Measurements from ENCODE around the gene CSMD2. TPM values are rescaled to one million over a fixed set of nuclear protein-coding genes. Genes with fewer than 3 reads are reported as not detected.
A peak's percentile ranks its signal among the peaks of the same experiment; 100 is the strongest.

CSMD2 gene
- polyA plus RNA-seq, 1 donor from 2014 or later: not detected

DNA sequence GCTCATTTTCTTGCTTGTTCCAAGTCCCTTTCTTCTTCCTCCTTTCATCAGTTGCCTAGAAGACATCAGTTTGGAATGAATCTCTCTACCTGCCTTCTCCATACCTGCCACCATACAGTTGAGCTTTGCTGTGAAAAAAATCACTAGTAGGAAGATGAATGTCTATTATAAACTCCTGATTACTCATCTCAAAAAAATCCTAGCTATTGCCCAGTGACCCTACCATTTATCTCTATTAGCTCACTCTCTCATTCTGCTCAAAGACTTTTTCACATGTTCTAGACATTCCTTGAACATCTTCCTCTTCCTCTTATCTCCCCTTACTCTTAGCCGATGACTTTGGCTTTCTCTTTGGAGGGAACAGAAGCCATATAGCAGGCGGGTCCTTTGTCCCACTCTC lies 350.9 kb downstream of the CSMD2 start:
- Mint-ChIP-seq H3K27me3 (no peaks in the 10 kb centered on the region), H3K4me3 (no peak overlapping the region), H3K9me3 (peaks cover 2 to 4% (median 3%) of the 10 kb centered on the region in 3 donors), H3K27ac (peak overlapping the region in 1 of 3 donors; percentile 42), H3K4me1 (no peaks in the 10 kb centered on the region), H3K36me3 (no peaks in the 10 kb centered on the region)

- Mint-ChIP-seq H3K9me3 (peaks cover 8 to 27% (median 10%) of the 10 kb centered on the region in 3 donors), H3K27me3 (peaks cover 1% of the 10 kb centered on the region), H3K4me1 (no peaks in the 10 kb centered on the region), H3K27ac (no peak overlapping the region), H3K4me3 (no peak overlapping the region), H3K36me3 (no peaks in the 10 kb centered on the region)
Measured at GRCh38 chr1:33810571-33810970, 354.5 kb downstream of the CSMD2 start.

DNA sequence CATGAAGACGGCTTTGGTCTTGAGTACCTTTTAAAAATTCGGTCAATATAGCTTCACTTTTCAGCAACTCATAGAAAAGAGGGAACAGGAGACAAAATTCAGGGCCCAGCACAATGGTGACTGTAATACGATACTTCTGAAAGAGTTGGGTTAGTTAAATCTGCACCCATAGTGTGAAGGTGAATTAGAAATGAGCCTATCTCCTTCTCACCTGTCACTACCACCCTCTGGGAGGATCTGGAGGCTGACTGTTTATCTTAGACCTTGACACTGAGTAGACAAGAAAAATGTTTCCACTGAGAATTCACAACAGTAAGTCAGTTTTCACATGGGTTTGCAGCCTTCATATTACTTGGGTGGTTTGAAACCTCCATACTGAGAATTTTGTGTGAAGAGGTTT lies 359.0 kb downstream of the CSMD2 start:
- H3K27ac Mint-ChIP-seq: no peak overlapping the region
- no peak overlapping the region for H3K4me3 Mint-ChIP-seq
- H3K27me3 Mint-ChIP-seq: peaks cover 3% of the 10 kb centered on the region
- H3K9me3 Mint-ChIP-seq: peaks cover 8 to 29% (median 9%) of the 10 kb centered on the region in 3 donors
- H3K36me3 Mint-ChIP-seq: no peaks in the 10 kb centered on the region
- no peaks in the 10 kb centered on the region for H3K4me1 Mint-ChIP-seq

- no peaks in the 10 kb centered on the region for H3K4me1 Mint-ChIP-seq
- H3K9me3 Mint-ChIP-seq: peaks cover 4 to 20% (median 15%) of the 10 kb centered on the region in 3 donors
- peaks cover 3% of the 10 kb centered on the region for H3K27me3 Mint-ChIP-seq
- H3K27ac Mint-ChIP-seq: no peak overlapping the region
- H3K4me3 Mint-ChIP-seq: no peak overlapping the region
- H3K36me3 Mint-ChIP-seq: no peaks in the 10 kb centered on the region
Measured at GRCh38 chr1:33802268-33802667, 362.8 kb downstream of the CSMD2 start.

GRCh38 chr1:33797849-33798248 lies 367.2 kb downstream of the CSMD2 start:
- Mint-ChIP-seq H3K4me1 (no peaks in the 10 kb centered on the region), H3K27ac (no peak overlapping the region), H3K4me3 (no peak overlapping the region), H3K36me3 (no peaks in the 10 kb centered on the region), H3K9me3 (peaks cover 0 to 20% (median 15%) of the 10 kb centered on the region in 3 donors), H3K27me3 (no peaks in the 10 kb centered on the region)

GRCh38 chr1:33792651-33793050 lies 372.4 kb downstream of the CSMD2 start:
- H3K4me1 Mint-ChIP-seq: no peaks in the 10 kb centered on the region
- no peak overlapping the region for H3K4me3 Mint-ChIP-seq
- H3K27ac Mint-ChIP-seq: no peak overlapping the region
- H3K36me3 Mint-ChIP-seq: no peaks in the 10 kb centered on the region
- H3K27me3 Mint-ChIP-seq: peaks cover 9% of the 10 kb centered on the region
- H3K9me3 Mint-ChIP-seq: peaks cover 0 to 12% (median 8%) of the 10 kb centered on the region in 3 donors

DNA sequence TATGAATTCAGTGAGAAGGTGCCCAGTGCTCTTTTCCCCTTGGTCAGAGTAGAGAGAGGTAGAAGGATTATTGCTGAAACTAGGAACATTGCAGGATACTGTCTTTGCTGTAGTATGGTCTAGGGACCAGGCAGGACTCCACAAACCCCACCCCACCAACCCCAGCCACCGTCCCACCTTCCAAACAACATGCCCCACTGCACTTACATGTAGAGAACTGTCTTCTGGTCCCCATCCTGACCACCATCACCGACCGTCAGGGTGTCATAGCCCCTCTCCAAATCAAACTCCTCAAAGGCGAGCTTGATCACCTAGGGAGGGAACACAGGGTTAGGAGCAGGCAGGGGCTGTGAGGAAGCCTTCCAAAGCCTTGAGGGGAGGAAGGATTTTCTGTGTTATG lies 372.8 kb downstream of the CSMD2 start:
- Mint-ChIP-seq H3K9me3 (peaks cover 0 to 12% (median 7%) of the 10 kb centered on the region in 3 donors), H3K4me1 (no peaks in the 10 kb centered on the region), H3K27ac (no peak overlapping the region), H3K4me3 (peak overlapping the region in 1 of 4 donors; percentile 10), H3K27me3 (peaks cover 11% of the 10 kb centered on the region), H3K36me3 (no peaks in the 10 kb centered on the region)

GRCh38 chr1:33791251-33791650 lies 373.8 kb downstream of the CSMD2 start:
- H3K4me1 Mint-ChIP-seq: no peaks in the 10 kb centered on the region
- H3K27me3 Mint-ChIP-seq: peaks cover 11% of the 10 kb centered on the region
- no peak overlapping the region for H3K27ac Mint-ChIP-seq
- no peak overlapping the region for H3K4me3 Mint-ChIP-seq
- H3K36me3 Mint-ChIP-seq: no peaks in the 10 kb centered on the region
- peaks cover 0 to 9% (median 3%) of the 10 kb centered on the region in 3 donors for H3K9me3 Mint-ChIP-seq

DNA sequence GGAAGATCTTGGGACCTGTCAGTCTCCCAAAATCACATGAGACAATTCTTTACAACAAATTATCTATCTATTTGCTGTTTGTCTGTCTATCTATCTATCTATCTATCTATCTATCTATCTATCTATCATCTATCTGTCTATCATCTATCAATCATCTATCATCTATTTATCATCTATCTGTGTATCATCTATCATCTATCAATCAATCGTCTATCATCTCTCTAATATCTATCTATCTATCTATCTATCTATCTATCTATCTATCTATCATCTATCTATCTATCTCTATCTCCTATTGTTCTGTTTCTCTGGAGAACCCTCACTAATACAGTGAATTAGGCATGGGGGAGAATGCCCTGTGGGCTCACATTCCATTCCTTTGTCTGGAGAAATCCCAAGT lies 374.5 kb downstream of the CSMD2 start:
- Mint-ChIP-seq H3K4me3 (no peak overlapping the region), H3K4me1 (no peaks in the 10 kb centered on the region), H3K9me3 (peaks cover 0 to 9% (median 0%) of the 10 kb centered on the region in 3 donors), H3K36me3 (no peaks in the 10 kb centered on the region), H3K27me3 (peaks cover 11% of the 10 kb centered on the region), H3K27ac (no peak overlapping the region)

- H3K4me3 Mint-ChIP-seq: no peak overlapping the region
- peaks cover 0 to 2% (median 0%) of the 10 kb centered on the region in 3 donors for H3K9me3 Mint-ChIP-seq
- H3K4me1 Mint-ChIP-seq: no peaks in the 10 kb centered on the region
- peaks cover 8% of the 10 kb centered on the region for H3K27me3 Mint-ChIP-seq
- no peaks in the 10 kb centered on the region for H3K36me3 Mint-ChIP-seq
- H3K27ac Mint-ChIP-seq: no peak overlapping the region
Measured at GRCh38 chr1:33784876-33785275, 380.2 kb downstream of the CSMD2 start.

- H3K4me3 Mint-ChIP-seq: no peak overlapping the region
- peaks cover 0 to 5% (median 0%) of the 10 kb centered on the region in 3 donors for H3K9me3 Mint-ChIP-seq
- H3K4me1 Mint-ChIP-seq: peaks cover 0 to 1% (median 0%) of the 10 kb centered on the region in 3 donors
- no peaks in the 10 kb centered on the region for H3K36me3 Mint-ChIP-seq
- H3K27ac Mint-ChIP-seq: no peak overlapping the region
- peaks cover 7% of the 10 kb centered on the region for H3K27me3 Mint-ChIP-seq
Measured at GRCh38 chr1:33782776-33783175, 382.3 kb downstream of the CSMD2 start.

GRCh38 chr1:33781652-33782051 lies 383.4 kb downstream of the CSMD2 start:
- H3K9me3 Mint-ChIP-seq: peaks cover 0 to 5% (median 0%) of the 10 kb centered on the region in 3 donors
- no peaks in the 10 kb centered on the region for H3K36me3 Mint-ChIP-seq
- peaks cover 5% of the 10 kb centered on the region for H3K27me3 Mint-ChIP-seq
- H3K4me1 Mint-ChIP-seq: peaks cover 0 to 1% (median 0%) of the 10 kb centered on the region in 3 donors
- H3K4me3 Mint-ChIP-seq: no peak overlapping the region
- H3K27ac Mint-ChIP-seq: peak overlapping the region in 1 of 3 donors; percentile 59

DNA sequence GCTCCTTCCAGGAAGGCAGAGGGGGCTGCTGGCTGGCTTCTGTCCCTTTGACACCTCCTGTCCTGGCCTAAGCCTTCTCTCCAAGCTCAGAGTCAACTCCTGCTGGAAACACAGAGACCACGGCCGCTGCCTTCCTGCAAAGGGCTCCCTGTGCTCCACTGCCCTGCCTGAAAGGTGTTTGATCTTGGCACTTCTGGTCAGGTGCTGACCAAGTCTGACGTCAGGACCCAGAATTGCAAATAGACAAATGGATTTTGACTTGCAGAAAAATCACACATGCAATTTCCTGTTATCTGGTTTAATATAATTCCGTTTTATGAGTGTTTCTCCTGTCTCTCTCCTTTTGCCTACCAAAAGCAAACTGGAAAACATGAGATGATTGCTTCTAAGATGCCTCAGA lies 387.7 kb downstream of the CSMD2 start:
- Mint-ChIP-seq H3K4me3 (no peak overlapping the region), H3K27ac (no peak overlapping the region), H3K9me3 (peaks cover 0 to 3% (median 0%) of the 10 kb centered on the region in 3 donors), H3K36me3 (no peaks in the 10 kb centered on the region), H3K4me1 (peaks cover 0 to 1% (median 0%) of the 10 kb centered on the region in 3 donors), H3K27me3 (peaks cover 15% of the 10 kb centered on the region)

GRCh38 chr1:33768821-33769220 lies 396.2 kb downstream of the CSMD2 start:
- Mint-ChIP-seq H3K9me3 (peaks cover 0 to 2% (median 0%) of the 10 kb centered on the region in 3 donors), H3K27me3 (peaks cover 10% of the 10 kb centered on the region), H3K4me3 (no peak overlapping the region), H3K36me3 (no peaks in the 10 kb centered on the region), H3K4me1 (no peaks in the 10 kb centered on the region), H3K27ac (peak overlapping the region in 1 of 3 donors; percentile 26)

- Mint-ChIP-seq H3K9me3 (peaks cover 0 to 2% (median 0%) of the 10 kb centered on the region in 3 donors), H3K4me3 (no peak overlapping the region), H3K36me3 (no peaks in the 10 kb centered on the region), H3K4me1 (no peaks in the 10 kb centered on the region), H3K27me3 (peaks cover 3% of the 10 kb centered on the region), H3K27ac (no peak overlapping the region)
Measured at GRCh38 chr1:33768106-33768505, 396.9 kb downstream of the CSMD2 start.

DNA sequence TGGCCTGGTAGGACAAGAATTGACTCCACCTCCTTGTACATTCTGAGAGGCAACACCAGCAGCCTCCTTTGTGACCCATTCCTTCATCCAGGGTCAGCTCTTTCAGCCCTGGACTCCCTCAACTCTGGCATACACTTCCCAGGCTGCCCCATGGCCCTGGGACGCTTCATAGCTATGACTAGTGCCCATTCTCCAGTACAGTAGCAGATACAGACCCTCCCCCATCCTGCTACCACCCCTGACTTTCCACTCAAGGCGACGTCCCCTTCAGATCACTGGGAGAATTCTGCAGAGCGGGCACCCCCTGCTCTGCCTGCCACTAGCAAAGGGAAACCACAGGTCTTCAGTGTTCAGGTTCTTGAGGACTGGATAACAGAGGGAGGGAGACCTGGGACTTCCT lies 400.9 kb downstream of the CSMD2 start:
- Mint-ChIP-seq H3K36me3 (no peaks in the 10 kb centered on the region), H3K4me1 (no peaks in the 10 kb centered on the region), H3K4me3 (no peak overlapping the region), H3K27me3 (peaks cover 2% of the 10 kb centered on the region), H3K9me3 (peaks cover 0 to 2% (median 2%) of the 10 kb centered on the region in 3 donors), H3K27ac (no peak overlapping the region)
